GM12801 (cell line): ENCODE data around the gene ENTR1.

ENCODE experiments used
- CTCF ChIP-seq: IDR thresholded peaks from one replicate; pipeline ENCODE4 v1.5.1; 2011; ENCODE audit warnings: control low read depth; ENCODE audit not compliant: insufficient read length; ENCODE audit errors: extremely low read depth

The ENTR1 gene

DNA sequence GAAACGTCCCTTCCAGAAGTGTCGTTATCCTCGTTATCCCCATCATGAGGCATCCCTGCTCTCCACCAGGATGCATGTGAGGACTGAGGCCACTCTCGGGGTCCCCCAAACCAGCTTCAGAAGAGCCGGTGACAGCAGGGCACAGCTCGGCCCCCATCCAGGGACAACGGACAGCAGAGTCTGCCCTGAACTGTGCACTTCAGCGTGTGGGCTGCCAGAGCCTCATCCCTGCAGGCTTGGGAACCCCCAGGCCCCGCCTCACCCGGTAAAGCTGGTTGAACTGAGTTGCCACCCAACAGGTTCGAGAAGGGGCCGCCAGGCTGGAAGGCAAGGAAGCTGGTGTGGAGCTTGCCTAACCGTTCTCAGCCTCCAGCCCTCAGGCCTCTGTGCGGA is 36.2 kb downstream of the ENTR1 start:
- TF ChIP-seq CTCF = no peak

- no peak for TF ChIP-seq CTCF
Observed at GRCh38 chr9:136373300-136374182, 36.9 kb downstream of the ENTR1 start, which contains the start of gene CARD9. TSS of gene CARD9 (minus strand) at chr9:136373669. CDS start at chr9:136372078, 1,591 bp downstream.

GRCh38 chr9:136372561-136373299 is 37.7 kb downstream of the ENTR1 start:
- TF ChIP-seq CTCF = no peak

GRCh38 chr9:136372006-136372405 is 38.4 kb downstream of the ENTR1 start:
- TF ChIP-seq CTCF = no peak

GRCh38 chr9:136371533-136371880 is 38.9 kb downstream of the ENTR1 start:
- TF ChIP-seq CTCF = no peak

DNA sequence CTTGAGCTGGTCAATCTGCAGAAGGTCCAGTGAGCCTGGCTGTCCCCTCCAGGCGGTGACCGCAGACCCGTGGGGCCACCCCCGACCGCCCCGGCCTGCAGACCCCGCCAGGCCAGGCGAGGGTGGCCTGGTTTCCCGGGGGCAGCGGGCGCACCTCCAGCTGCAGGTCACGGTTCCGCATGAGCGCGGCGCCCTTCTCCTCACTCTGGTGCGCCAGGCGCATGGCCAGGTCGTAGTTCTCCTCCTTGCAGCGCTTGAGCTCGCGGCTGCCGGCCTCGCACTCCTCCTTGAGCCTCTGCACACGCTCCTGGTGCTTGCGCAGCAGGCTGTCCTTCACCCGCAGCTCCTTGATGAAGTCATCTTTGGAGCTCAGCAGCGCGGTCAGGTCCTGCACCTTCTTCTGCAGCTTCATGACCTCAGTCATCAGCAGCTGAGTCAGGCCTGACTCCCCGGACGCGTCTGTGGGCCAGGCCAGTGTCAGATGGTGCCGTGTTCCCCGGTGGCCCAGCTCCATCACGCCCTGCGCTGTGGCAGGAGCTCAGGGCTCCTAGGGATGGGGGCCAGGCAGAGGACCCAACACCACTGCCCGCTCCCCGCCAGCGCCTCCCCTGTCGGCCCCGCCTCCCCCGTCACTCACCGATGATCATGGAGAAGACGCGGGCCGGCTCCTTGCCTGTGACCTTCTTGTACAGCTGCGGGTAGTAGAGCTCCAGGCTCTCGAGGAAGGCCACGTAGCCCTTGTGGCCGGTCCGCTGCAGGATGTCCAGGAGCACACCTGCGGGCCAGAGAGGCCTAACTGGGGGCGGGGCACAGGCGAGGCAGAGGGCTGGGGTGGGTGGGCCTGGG is 39.5 kb downstream of the ENTR1 start:
- TF ChIP-seq CTCF = no peak

DNA sequence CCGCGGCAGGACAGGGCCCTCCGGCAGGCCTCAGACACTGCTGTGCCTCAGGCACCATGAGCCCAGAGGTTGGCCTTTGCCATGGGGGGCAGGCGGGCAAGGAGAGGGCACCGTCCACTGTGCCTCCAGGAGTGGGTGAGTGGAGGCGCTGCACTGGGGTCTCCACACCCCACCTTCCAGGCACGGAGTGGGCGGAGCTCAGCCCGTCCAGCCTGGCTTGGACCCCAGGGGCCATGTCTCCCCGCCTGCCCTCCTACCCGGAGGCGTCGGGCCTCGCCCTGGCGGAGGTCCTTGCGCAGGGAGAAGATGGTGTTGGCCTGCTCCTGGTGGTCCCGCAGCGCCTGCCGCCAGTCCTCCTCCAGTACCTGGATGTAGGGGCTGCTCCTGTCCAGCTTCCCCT is 40.4 kb downstream of the ENTR1 start:
- no peak for TF ChIP-seq CTCF
